ENCODE results near the gene INHA. TPM values are rescaled to one million over a fixed set of nuclear protein-coding genes. Genes with fewer than 3 reads are reported as not detected.

Gene INHA
- total RNA-seq, 1 donor from 2014 or later = not detected

DNA sequence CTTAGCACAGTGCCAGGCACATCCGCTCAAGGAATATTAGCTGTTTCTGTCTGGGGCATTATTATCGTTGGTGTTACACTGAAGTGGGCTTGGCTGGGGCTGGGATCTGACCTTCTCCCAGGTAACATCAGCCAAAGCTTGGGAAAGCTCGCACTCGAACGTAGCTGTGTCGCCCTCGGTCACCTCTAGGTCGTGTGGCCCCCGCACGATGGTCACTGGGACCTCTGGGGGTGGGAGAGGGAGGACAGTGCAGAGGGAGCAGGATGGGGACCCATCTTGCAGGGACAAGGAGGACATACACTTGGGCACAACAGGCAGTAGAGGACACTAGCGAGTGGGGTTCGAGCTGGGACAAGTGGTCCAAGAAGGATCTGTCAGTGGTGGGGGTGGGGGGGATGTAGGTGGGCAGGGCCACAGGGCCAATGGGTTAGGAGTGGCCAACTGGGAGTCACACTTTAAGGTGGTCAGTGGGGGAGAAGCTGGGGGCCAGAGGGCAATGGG is 18.6 kb upstream of the INHA start:
- peak overlapping the region; percentile 68 for H3K4me3 Mint-ChIP-seq (ENCODE audit: unreplicated experiment)
- H3K36me3 Mint-ChIP-seq (ENCODE audit: unreplicated experiment) = peaks cover 2% of the 10 kb centered on the region
- TF ChIP-seq, protein P1, sequence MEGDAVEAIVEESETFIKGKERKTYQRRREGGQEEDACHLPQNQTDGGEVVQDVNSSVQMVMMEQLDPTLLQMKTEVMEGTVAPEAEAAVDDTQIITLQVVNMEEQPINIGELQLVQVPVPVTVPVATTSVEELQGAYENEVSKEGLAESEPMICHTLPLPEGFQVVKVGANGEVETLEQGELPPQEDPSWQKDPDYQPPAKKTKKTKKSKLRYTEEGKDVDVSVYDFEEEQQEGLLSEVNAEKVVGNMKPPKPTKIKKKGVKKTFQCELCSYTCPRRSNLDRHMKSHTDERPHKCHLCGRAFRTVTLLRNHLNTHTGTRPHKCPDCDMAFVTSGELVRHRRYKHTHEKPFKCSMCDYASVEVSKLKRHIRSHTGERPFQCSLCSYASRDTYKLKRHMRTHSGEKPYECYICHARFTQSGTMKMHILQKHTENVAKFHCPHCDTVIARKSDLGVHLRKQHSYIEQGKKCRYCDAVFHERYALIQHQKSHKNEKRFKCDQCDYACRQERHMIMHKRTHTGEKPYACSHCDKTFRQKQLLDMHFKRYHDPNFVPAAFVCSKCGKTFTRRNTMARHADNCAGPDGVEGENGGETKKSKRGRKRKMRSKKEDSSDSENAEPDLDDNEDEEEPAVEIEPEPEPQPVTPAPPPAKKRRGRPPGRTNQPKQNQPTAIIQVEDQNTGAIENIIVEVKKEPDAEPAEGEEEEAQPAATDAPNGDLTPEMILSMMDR (IDR thresholded peaks at IDR 0.05; ENCODE audit: partially characterized antibody, unreplicated experiment) = no peak
- H3K27me3 Mint-ChIP-seq (ENCODE audit: unreplicated experiment) = peaks cover 16% of the 10 kb centered on the region
- H3K9me3 Mint-ChIP-seq (ENCODE audit: unreplicated experiment) = peaks cover 10% of the 10 kb centered on the region
- H3K27ac Mint-ChIP-seq (ENCODE audit: unreplicated experiment) = peak overlapping the region; percentile 48
- H3K4me1 Mint-ChIP-seq (ENCODE audit: low read depth, unreplicated experiment) = peaks cover 3% of the 10 kb centered on the region
- no peak for DNase-seq

DNA sequence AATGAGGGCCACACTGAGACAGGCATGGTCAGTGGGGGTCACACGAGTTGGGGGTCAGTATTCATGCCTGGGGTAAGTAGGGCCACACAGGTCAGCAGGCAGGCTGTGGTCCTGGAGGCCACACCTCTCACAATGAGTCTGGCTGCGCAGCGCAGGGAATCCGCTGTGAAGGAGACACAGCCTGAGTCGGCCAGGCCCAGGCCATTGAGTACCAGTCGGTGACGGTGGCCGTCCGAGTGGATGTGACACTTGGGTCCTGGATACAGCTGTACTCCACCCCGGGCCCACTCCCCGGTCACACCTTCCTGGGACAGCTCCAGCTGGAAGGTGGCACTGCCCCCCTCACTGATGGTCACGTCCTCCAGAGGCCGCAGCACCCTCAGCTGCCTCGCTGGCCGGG is 17.8 kb upstream of the INHA start:
- H3K4me3 Mint-ChIP-seq (ENCODE audit: unreplicated experiment) = no peak overlapping the region
- H3K4me1 Mint-ChIP-seq (ENCODE audit: low read depth, unreplicated experiment) = peaks cover 3% of the 10 kb centered on the region
- DNase-seq = no peak
- peaks cover under 1% of the 10 kb centered on the region for H3K36me3 Mint-ChIP-seq (ENCODE audit: unreplicated experiment)
- peaks cover 7% of the 10 kb centered on the region for H3K9me3 Mint-ChIP-seq (ENCODE audit: unreplicated experiment)
- peaks cover 16% of the 10 kb centered on the region for H3K27me3 Mint-ChIP-seq (ENCODE audit: unreplicated experiment)
- H3K27ac Mint-ChIP-seq (ENCODE audit: unreplicated experiment) = no peak overlapping the region
- TF ChIP-seq, protein P1 (IDR thresholded peaks at IDR 0.05; ENCODE audit: partially characterized antibody, unreplicated experiment) = no peak

DNA sequence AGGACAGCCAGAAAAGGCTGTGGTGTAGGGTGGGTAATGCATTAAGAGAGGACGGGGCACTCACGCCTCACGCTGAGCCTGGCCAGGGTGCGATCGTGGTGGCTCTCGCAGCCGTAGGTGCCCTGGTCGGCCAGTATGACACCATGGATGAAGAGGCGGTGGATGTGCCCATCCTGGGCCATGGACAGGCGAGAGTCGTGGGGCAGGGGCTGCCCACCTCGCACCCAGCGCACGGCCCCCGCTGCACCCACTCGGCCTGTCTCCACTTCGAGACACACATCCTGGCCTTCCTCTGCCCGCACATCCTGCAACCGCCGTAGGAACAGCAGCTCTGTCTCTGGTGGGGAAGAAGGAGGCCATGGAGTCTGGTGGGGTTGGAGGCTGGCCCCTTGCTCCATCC is 16.2 kb upstream of the INHA start:
- Mint-ChIP-seq H3K36me3 (ENCODE audit: unreplicated experiment) (peaks cover 5% of the 10 kb centered on the region), H3K4me3 (ENCODE audit: unreplicated experiment) (no peak overlapping the region), H3K27me3 (ENCODE audit: unreplicated experiment) (peaks cover 17% of the 10 kb centered on the region), H3K4me1 (ENCODE audit: low read depth, unreplicated experiment) (peaks cover 5% of the 10 kb centered on the region), H3K9me3 (ENCODE audit: unreplicated experiment) (peaks cover 7% of the 10 kb centered on the region), H3K27ac (ENCODE audit: unreplicated experiment) (no peak overlapping the region)
- TF ChIP-seq, protein P1 (IDR thresholded peaks at IDR 0.05; ENCODE audit: partially characterized antibody, unreplicated experiment) = no peak
- no peak for DNase-seq

DNA sequence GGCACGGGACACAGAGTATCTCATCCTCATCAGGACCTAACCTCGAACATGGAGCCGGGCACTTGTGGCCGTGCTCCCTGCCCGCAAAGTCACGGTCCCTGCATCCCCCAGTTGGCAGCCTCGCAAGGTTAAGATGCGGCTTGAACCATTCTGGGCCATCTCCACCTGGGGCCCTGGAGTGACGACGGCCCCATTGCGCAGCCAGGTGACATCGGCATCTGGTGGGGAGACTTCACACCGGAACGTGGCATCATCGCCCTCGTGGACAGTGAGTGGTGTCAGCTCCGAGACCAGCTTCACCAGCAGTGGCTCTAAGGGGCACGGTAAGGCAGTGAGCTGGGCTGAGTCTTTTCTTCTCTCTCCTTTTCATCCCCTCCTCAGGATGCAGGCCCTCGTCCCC is 15.7 kb upstream of the INHA start:
- Mint-ChIP-seq H3K27ac (ENCODE audit: unreplicated experiment) (no peak overlapping the region), H3K27me3 (ENCODE audit: unreplicated experiment) (peaks cover 16% of the 10 kb centered on the region), H3K4me3 (ENCODE audit: unreplicated experiment) (no peak overlapping the region), H3K36me3 (ENCODE audit: unreplicated experiment) (peaks cover 5% of the 10 kb centered on the region), H3K9me3 (ENCODE audit: unreplicated experiment) (peaks cover 7% of the 10 kb centered on the region), H3K4me1 (ENCODE audit: low read depth, unreplicated experiment) (peaks cover 8% of the 10 kb centered on the region)
- DNase-seq = no peak
- TF ChIP-seq, protein P1 (IDR thresholded peaks at IDR 0.05; ENCODE audit: partially characterized antibody, unreplicated experiment) = no peak

DNA sequence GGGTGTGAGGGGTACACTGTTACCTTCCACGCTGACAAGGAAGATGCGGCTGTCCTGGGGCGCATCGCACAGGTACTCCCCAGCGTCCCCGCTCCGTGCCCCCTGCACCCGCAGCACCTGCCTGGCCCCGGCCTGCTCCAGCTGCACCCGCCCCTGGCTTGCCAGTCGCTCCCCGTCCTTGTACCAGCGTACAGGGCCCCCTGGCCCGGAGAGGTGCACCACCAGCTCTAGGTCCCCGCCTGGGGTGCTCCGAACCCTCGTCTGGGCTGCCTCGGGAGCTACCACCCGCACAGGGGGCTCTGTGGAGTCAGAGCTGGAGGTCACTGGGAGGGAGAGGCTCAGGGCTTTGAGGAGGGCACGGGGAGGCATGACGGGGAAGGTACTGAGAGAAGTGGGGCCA is 14.8 kb upstream of the INHA start:
- Mint-ChIP-seq H3K27me3 (ENCODE audit: unreplicated experiment) (peaks cover 16% of the 10 kb centered on the region), H3K4me1 (ENCODE audit: low read depth, unreplicated experiment) (peaks cover 14% of the 10 kb centered on the region), H3K4me3 (ENCODE audit: unreplicated experiment) (no peak overlapping the region), H3K9me3 (ENCODE audit: unreplicated experiment) (peaks cover 8% of the 10 kb centered on the region), H3K36me3 (ENCODE audit: unreplicated experiment) (peaks cover 5% of the 10 kb centered on the region), H3K27ac (ENCODE audit: unreplicated experiment) (no peak overlapping the region)
- TF ChIP-seq, protein P1 (IDR thresholded peaks at IDR 0.05; ENCODE audit: partially characterized antibody, unreplicated experiment) = no peak
- no peak for DNase-seq

All from glutamatergic neuron (in vitro differentiated cells).